HT-29 (cell line): ENCODE data around the gene C1orf35. TPM values are rescaled to one million over a fixed set of nuclear protein-coding genes. Genes with fewer than 3 reads are reported as not detected.
"Not testable (repeated sequence)": the region's sequence is repeated elsewhere in the genome, so short reads cannot be mapped to it uniquely, and the experiment has no call there.

Experiments used
- DNase-seq: peaks from one replicate; pipeline ENCODE4 v3.0.0-alpha.2; 2015; ENCODE audit warnings: low spot score
- total RNA-seq: library from RNA; depleted of rRNA; stranded (reverse); fragments of >200 nt; shearing (Covaris generic); gene quantifications from 2 replicates; pipeline ENCODE4 v1.2.3, GENCODE V29; 2014

C1orf35 gene
- total RNA-seq, 1 experiment from 2014 or later = 30.3 TPM

GRCh38 chr1:228142701-228143136, 39.6 kb upstream of the C1orf35 start:
- DNase-seq = no peak

GRCh38 chr1:228142155-228142691, 39.1 kb upstream of the C1orf35 start:
- no peak for DNase-seq

DNA sequence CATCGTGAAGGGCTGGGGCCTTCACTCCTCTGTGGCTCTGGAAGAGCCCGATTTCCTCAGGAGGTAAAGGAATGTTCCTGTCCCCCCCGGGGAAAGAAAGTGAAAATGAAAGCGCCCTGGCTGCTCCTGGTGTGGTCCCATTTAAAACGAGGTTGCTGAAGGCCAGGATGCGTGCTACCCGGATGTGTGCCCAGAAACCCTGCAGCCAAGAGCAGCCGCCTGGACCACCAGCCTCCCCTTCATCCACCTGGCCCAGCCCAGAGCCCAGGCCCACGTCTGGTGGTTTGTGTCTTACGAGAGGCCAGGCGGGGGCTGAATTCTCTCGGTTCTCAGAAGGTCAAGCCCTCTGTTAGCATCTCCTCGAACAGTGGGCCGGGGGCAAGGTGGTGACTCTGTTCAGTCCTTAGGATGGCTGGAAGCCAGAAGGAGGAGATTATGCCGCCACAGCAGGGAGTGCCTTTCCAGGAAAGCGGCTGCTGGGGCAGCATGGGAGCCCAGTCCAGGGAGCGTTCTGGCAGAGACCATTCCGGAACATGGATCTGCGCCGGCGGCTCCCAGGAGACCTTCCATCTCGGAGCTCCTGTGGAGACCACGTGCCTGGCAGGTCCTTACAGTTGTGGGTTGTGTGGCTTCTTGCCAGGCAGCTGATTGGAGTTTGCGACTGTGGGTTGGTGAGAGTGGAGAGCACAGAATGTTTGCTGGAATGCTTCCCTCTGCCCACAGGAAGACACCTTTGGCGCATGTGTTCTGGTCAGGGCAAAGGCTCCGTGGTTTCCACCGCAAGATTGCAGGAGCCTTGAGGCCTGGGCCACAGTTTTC, 38.3 kb upstream of the C1orf35 start:
- DNase-seq = peak; percentile 59

DNA sequence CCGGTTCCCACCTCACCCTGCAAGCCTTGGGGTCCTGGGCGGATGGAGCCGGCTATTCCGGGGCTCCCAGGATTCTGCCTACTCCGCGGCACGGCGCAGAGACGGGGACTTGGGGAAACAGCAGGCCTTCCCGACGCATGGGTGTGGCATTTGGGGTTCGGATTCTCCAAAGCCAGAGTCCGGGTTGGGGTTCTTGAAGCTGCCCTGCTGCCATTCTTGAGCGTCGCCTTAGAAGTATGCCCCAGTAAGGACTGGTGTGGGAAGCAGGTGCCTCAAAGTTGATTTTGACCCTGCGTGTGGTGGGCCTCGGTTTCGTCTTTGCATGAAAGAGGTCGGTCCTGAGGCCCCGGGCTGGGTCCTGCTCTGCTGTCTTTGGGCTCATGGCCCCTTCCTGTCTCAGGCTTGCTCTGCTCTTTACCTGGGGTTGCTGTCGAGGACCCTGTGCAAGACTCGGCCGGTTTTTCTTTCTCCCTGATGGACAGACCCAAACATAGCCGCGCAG, 37.6 kb upstream of the C1orf35 start:
- DNase-seq = peak; percentile 28

DNA sequence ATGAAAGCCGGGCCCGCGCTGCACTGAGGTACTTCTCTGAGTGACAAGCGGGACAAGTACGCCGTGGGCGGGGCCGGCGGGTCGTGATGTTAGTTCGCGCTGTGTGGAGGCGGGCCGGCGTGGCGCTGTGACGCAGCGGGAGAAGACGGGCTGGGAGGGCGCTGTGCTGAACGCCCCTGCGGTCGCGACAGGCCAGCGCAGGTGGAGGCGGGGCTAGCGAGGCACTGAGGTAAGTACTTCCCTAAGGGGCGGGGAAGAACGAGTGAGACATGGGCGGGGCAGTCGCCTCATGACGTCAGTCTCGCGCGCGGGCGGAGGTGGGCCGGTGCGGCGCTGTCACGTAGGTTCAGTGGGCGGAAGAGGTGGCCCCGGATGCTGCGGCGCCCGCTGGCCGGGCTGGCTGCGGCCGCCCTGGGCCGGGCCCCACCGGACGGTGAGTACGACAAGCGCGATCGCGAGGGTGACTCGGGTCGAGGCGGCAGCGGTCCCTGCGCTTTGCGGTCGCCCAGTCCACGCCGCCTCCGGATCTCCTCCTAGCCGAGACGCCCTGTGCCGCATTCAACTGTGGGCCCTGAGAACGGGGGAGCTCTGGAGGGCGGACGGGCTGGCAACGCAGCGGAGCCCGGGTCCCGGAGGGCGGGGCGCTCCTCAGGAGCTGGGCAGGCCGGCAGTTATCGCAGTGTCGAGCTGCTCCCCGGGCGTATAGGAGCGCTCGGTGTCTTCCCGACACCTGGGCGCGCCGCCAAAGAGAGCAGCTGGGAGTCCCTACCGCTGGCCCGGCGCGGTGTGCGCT, 37.0 kb upstream of the C1orf35 start, which contains the start of gene GUK1:
Gene GUK1, plus strand, starts transcription at position 349 of the 793 bp plus-strand sequence. Its CDS starts 24 bp downstream, at position 373.
- peak; percentile 99 for DNase-seq

DNA sequence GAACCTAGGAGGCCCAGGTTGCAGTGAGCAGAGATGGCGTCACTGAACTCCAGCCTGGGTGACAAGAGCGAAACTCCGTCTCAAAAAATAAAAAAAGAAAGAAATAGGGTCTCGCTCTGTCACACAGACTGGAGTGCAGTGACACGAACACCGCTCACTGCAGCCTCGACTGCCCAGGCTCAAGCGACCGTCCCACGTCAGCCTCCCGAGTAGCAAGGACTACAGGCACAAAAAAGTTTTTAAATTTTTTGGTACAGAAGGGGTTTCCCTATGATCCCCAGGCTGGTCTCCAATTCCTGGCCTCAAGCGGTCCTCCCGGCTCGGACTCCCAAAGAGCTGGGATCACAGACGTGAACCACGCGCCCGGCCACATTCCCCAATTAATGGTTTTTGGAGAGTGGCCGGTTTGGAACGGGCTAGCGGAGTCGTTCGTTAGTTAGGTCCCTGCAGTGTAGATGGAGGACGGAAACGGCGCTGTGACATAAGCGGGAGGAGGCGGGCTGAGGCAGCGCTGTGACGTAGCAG, 36.3 kb upstream of the C1orf35 start:
- no peak for DNase-seq

DNA sequence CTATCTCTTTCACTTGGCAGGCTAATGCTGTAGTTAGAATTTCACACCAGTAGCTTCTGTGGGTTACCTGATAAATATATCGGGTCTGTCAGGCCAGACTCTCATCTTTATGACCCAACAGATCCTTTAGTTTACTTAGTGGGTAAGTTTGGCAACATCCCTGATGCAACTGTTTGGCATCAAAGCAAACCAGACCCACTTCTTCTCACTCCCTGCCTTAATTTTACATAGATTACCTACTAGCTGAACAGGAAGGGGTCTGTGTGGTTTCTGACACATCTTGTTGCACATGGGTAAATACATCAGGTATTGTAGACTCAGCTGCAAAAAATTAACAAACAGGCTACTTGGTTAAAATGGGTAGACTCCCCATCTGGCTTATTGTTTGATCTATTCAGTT, 33.8 kb upstream of the C1orf35 start:
- DNase-seq = no peak

DNA sequence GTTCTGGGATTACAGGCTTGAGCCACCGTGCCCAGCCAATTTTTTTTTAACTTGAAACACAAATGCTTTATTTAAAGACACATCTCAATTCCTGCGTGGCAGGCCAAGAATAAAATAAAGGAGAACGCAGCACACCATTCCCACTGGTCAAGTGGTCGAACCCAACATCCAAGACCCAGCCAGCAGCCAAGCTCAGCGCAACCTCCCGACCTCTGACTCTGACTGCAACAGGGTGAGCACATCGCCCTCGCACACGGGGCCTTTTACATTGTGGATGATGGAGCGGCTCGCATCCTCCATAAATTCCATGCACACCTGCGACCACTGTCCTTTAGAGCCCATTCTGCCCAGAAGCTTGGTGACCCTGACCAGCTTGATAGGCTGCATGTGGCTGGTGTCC, 31.5 kb upstream of the C1orf35 start:
- DNase-seq = no peak

GRCh38 chr1:228131766-228132165, 28.6 kb upstream of the C1orf35 start:
- peak; percentile 16 for DNase-seq

DNA sequence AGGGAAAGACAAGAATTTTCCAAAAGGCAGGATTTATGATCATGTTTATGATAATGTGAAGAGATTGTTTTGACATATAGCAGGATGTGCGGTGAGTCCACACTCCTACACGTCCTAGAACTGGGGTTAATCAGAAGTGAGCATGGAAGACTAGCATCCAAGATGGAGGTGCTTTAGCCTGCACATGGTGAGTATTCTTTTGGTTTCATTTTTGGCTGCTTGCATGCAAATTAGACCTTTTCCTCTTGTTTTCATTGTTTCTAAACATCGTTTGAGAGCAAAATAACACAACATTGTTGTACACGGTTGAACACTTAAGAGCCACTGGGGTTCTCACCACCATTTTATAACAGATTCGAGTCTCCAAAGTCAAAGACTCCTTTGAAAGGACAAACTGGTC, 22.1 kb upstream of the C1orf35 start:
- DNase-seq = no peak

DNA sequence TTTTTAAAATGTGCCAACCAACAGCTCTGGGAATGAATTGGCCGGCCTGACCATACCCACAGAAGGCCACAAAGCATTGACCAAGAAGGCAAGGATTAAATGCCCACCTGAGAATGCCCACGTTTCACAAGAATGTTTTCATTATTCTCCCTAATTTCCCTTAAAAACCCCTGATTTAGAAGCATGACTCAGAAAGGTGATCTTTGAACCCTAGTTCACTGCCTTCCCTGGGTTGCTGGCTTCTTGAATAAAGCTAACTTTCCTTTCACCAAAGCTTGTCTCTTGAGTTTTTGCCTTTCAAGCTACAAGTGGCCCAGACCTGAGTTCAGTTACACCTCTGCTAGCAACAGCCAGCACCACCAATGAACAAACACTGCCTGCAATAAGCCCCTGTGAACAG, 20.4 kb upstream of the C1orf35 start:
- no peak for DNase-seq

DNA sequence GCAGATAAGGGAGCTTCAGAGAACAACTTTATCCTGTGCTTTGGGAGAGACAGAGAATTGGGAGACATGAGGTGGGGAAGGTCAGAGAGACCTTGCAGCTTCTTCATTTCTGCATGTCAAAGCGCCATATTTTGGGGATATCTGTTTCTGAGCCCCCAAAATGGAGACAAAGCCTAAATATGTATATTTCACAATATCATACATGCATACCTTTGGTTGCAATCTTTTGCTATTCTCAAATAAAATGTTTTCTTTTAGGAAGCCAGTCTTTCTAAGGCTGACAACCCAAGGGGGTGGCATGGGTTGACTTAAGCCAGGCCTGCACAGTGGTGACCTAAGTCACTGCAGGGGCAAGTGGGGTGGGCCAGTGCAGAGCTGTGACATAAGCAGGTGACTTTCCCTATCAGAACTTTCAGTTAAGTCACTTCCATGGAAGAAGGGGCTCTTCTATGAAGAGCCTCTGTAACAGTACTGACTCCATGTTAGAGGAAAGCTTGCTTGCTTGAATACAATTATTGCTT, 19.9 kb upstream of the C1orf35 start:
- no peak for DNase-seq

DNA sequence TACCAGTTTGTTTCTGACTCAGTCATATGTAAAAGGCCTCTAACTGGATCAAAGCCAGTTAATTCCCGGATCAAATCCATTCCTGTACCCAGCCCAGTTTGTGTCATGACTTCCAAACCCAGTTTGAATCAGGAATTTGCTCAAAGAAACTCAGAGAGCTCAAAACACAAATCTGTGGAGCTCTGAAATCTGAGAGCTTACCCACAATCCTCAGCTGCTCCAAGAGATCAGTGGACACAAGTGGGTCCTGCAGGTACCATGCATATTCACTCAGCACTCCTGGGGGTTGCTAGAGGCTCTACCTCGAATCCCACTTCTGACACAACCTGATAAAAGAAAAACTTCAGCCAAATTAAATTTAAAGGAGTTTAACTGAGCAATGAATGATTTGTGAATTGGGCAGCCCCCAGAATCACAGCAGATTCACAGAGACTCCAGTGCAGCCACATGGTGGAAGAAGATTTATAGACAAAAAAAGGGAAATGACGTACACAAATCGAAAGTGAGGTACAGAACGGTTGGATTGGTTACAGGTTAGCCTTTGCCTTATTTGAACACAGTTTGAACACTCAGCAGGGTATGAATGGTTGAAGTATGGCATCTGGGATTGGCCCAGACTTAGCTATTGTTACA, 17.8 kb upstream of the C1orf35 start:
- DNase-seq = no peak

DNA sequence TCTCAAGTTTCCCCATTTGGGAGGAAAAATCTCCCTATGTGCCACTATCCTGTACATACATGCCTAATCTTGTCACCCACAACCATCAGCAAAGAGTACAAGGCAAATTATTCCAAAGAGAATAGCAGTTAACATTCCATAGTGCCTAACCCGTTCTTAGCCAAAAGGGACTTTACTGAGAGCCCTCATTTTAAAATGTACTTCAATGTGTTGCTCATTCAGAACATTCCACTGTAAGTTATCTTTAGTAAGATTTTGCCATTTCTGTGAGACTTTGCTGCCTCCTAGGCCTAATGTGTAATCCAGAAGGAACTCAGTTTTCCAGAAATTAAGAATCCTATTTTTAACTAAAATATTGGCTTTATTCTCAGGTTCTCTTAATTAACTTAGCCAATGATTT, 17.2 kb upstream of the C1orf35 start:
- no peak for DNase-seq

GRCh38 chr1:228118040-228118439, 14.9 kb upstream of the C1orf35 start:
- no peak for DNase-seq

DNA sequence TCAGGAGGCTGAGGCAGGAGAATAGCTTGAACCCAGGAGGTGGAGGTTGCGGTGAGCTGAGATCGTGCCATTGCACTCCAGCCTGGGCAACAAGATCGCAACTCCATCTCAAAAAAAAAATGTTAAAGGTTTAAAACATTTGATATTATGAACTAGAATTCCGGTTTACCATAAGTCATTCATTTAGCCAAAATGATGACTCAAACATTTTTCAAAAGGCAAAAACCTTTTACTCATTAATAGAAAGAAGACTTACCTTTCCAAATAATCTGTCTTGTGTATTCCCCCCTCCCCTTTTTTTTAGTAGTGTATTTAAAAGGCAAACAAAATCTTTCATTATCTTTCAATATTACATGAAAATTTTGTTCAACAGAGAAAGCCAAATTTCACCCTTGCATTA, 14.2 kb upstream of the C1orf35 start:
- DNase-seq = no peak

DNA sequence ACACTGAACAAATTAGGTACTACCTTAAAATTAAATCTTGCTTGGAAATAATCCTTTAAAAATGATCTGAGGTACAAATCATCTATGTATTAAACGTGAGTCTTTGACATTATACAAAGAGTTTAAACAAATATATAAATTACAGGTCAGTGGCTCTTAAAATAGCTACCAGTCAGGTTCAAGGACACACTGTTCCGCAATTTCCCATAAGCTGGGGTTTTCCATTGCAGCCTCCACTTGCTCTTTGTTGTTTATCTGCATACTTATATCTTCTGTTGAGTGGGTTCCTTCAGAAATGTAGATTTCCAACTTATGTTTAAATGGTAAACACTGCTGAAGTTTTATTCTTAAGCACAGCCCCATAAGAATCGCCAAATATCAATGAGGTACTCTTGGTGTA, 11.7 kb upstream of the C1orf35 start:
- DNase-seq = no peak

GRCh38 chr1:228112617-228113016, 9.5 kb upstream of the C1orf35 start:
- no peak for DNase-seq

GRCh38 chr1:228112167-228112566, 9.0 kb upstream of the C1orf35 start:
- DNase-seq = no peak

DNA sequence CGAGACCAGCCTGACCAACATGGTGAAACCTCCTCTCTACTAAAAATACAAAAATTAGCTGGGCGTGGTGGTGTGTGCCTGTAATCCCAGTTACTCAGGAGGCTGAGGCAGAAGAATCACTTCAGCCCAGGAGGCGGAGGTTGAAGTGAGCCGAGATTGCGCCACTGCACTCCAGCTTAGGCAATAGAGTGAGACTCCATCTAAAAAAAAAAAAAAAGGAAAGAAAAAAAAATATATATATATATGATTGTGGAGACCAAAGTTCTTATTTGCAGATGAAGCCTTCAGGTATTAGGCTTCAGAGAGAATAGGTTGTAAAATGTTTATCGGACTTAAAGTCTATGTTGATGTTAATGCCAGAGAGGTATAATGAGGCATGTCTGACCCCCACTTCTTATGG, 8.2 kb upstream of the C1orf35 start:
- DNase-seq = not testable (repeated sequence)

- no peak for DNase-seq
These were observed 7.4 kb upstream of the C1orf35 start for GRCh38 chr1:228110556-228110955.
